SK-N-SH (cell line): Measurements from ENCODE around the gene FYN. TPM values are rescaled to one million over a fixed set of nuclear protein-coding genes. Genes with fewer than 3 reads are reported as not detected.

Experiments used
- CTCF ChIA-PET: fragments of 300-600, 350-600 bp; formaldehyde crosslinking; extraction: SDS; loops from one replicate; lab custom pipeline; 2021; lab: Yijun Ruan, JAX
- POLR2A ChIA-PET: fragments of 350-600 bp; sonication (Branson Sonifier 250); formaldehyde crosslinking; extraction: SDS; loops from one replicate; lab custom pipeline; 2020; ENCODE audit warnings: antibody characterized with exemption, inconsistent platforms; lab: Yijun Ruan, JAX
- DNase-seq: peaks from one replicate; pipeline ENCODE4 v3.0.0; 2012
- H2AFZ ChIP-seq: fragments of 200-600 bp; sonication (generic); 2 replicates; pipeline ENCODE4 v1.8.1; 2016; ENCODE audit warnings: antibody characterized with exemption, mild to moderate bottlenecking, low read depth
- H3F3A ChIP-seq: fragments of 200-600 bp; sonication (generic); replicated peaks from 2 replicates; pipeline ENCODE3; 2016; ENCODE audit warnings: antibody characterized with exemption, mild to moderate bottlenecking; ENCODE audit not compliant: insufficient read depth
- H3K27ac ChIP-seq, 2 experiments: fragments of 200-500 bp in 1 of 2; fragments of 200-600 bp in 1 of 2; sonication (Bioruptor generic) in 1 of 2; sonication (generic), shearing (Covaris generic) in 1 of 2; 2 replicates each; pipeline versions ENCODE4 v1.5.1 to v1.6.1; 2014 to 2016; ENCODE audit warnings: low read depth in 2 of 2, inconsistent platforms in 1 of 2, low read length in 1 of 2, mild to moderate bottlenecking in 1 of 2, mixed read lengths in 1 of 2
- H3K27me3 ChIP-seq: fragments of 200-600 bp; sonication (generic), shearing (Covaris generic); 2 replicates; pipeline ENCODE4 v1.6.1; 2016; ENCODE audit warnings: mixed run types; ENCODE audit not compliant: insufficient read depth
- H3K36me3 ChIP-seq, 2 experiments: fragments of 200-500 bp in 1 of 2; fragments of 200-600 bp in 1 of 2; sonication (Bioruptor generic) in 1 of 2; sonication (generic) in 1 of 2; replicated peaks in 1 of 2; 2 replicates each; pipeline versions ENCODE3 to v1.5.1; 2014 to 2016; ENCODE audit warnings: low read length in 1 of 2, mild to moderate bottlenecking in 1 of 2; ENCODE audit not compliant: insufficient read depth in 2 of 2, control insufficient read depth in 1 of 2
- H3K4me1 ChIP-seq, 2 experiments: fragments of 200-500 bp in 1 of 2; fragments of 200-600 bp in 1 of 2; sonication (Bioruptor generic) in 1 of 2; sonication (generic), shearing (Covaris generic) in 1 of 2; 2 replicates each; pipeline versions ENCODE4 v1.5.1 to v1.6.1; 2014 to 2016; ENCODE audit warnings: low read depth in 1 of 2, low read length in 1 of 2, mixed run types in 1 of 2; ENCODE audit not compliant: insufficient read depth in 2 of 2, control insufficient read depth in 1 of 2
- H3K4me2 ChIP-seq: fragments of 200-600 bp; sonication (generic), shearing (Covaris generic); 2 replicates; pipeline ENCODE4 v1.6.1; 2017; ENCODE audit warnings: mixed run types
- H3K4me3 ChIP-seq, 2 experiments: fragments of 200-500 bp in 1 of 2; fragments of 200-600 bp in 1 of 2; sonication (Bioruptor generic) in 1 of 2; sonication (generic), shearing (Covaris generic) in 1 of 2; 2 replicates each; pipeline versions ENCODE4 v1.5.1 to v1.8.1; 2014 to 2016; ENCODE audit warnings: low read depth in 2 of 2, inconsistent platforms in 1 of 2, low read length in 1 of 2, mild to moderate bottlenecking in 1 of 2, mixed read lengths in 1 of 2, moderate library complexity in 1 of 2
- H3K79me2 ChIP-seq: fragments of 200-600 bp; sonication (generic); 2 replicates; pipeline ENCODE4 v1.8.1; 2017; ENCODE audit warnings: mild to moderate bottlenecking; ENCODE audit not compliant: insufficient read depth
- H3K9ac ChIP-seq: fragments of 200-600 bp; sonication (generic); 2 replicates; pipeline ENCODE4 v1.6.1; 2017; ENCODE audit warnings: mixed run types
- H3K9me2 ChIP-seq: fragments of 200-600 bp; sonication (generic); 2 replicates; pipeline ENCODE4 v1.6.1; 2017; ENCODE audit warnings: mixed run types
- H3K9me3 ChIP-seq: fragments of 200-600 bp; sonication (generic); 2 replicates; pipeline ENCODE4 v1.6.1; 2017; ENCODE audit warnings: mixed run types, mild to moderate bottlenecking, moderate library complexity
- H4K20me1 ChIP-seq: fragments of 200-600 bp; sonication (generic); 2 replicates; pipeline ENCODE4 v1.6.1; 2017; ENCODE audit warnings: mild to moderate bottlenecking, mixed run types; ENCODE audit not compliant: insufficient read depth
- CTCF ChIP-seq: fragments of 200-600 bp; sonication (generic); IDR thresholded peaks from 2 replicates; pipeline ENCODE4 v1.6.1; 2017; ENCODE audit warnings: antibody characterized with exemption, mild to moderate bottlenecking, moderate library complexity
- FOSL2 ChIP-seq: IDR thresholded peaks from 2 replicates; pipeline ENCODE4 v1.4.0; 2012; ENCODE audit warnings: low read depth, mild to moderate bottlenecking, moderate library complexity, borderline replicate concordance
- IRF3 ChIP-seq: fragments of 150-350 bp; IDR thresholded peaks from 2 replicates; pipeline ENCODE4 v1.6.1; 2016; ENCODE audit warnings: mild to moderate bottlenecking, low read depth, low read length
- NRF1 ChIP-seq: IDR thresholded peaks from 2 replicates; pipeline ENCODE4 v1.6.1; 2012; ENCODE audit warnings: low read depth, mild to moderate bottlenecking, low read length
- WGBS: methylation state at CpG from one replicate; pipeline ENCODE4 v1.1.6; 2017; ENCODE audit warnings: low lambda C conversion rate; 5-methylcytosine and 5-hydroxymethylcytosine counted together
- polyA plus RNA-seq, 3 experiments: library from polyadenylated mRNA; depleted of rRNA; stranded (reverse); fragments of >200 nt; gene quantifications; 2 replicates each; pipeline ENCODE4 v1.2.3, GENCODE V29; 2012

FYN gene
- polyA plus RNA-seq, 1 of the 3 experiments (the other 2 are of a cell fraction), result 31.0 TPM

- Histone ChIP-seq H3K79me2 (peaks cover 20% of the 10 kb centered on the region; the same call in 1 of the 2 replicates), H3K9me3 (no peaks in the 10 kb centered on the region), H4K20me1 (no peaks in the 10 kb centered on the region), H3K4me2 (no peak overlapping the region), H3K27ac (peak overlapping the region in 1 of 2 experiments; percentile 18; a peak in 1 of 4 replicates), H3K9me2 (no peaks in the 10 kb centered on the region), H3K4me3 (no peak overlapping the region), H2AFZ (no peak overlapping the region), H3K4me1 (peaks cover 4 to 16% of the 10 kb centered on the region in 2 experiments), H3K36me3 (no peaks in the 10 kb centered on the region), H3F3A (peaks cover 9% of the 10 kb centered on the region), H3K9ac (no peak overlapping the region), H3K27me3 (no peaks in the 10 kb centered on the region)
- no peak for DNase-seq
- TF ChIP-seq FOSL2, result no peak
- TF ChIP-seq NRF1, result no peak
- TF ChIP-seq IRF3, result no peak
- 84% methylated on average over 11 of the region's 11 CpGs for WGBS
- ChIA-PET POLR2A (no interaction called here), CTCF (interaction anchor here (0.9 to 1.5 kb wide), 3 partner anchors 9 to 196 kb away, joined by 3 read pairs; no protein-coding TSS in a partner anchor)
Observed at GRCh38 chr6:111800259-111800765, 72.9 kb downstream of the FYN start.

- Histone ChIP-seq H4K20me1 (no peaks in the 10 kb centered on the region), H3K9ac (no peak overlapping the region), H3K4me1 (peaks cover 7 to 12% of the 10 kb centered on the region in 2 experiments; a peak in 3 of 4 replicates), H3K27ac (no peak overlapping the region; a peak in 2 of 4 replicates), H3F3A (peaks cover 6% of the 10 kb centered on the region), H3K9me2 (no peaks in the 10 kb centered on the region), H3K36me3 (no peaks in the 10 kb centered on the region), H3K4me3 (no peak overlapping the region), H3K79me2 (peaks cover 25% of the 10 kb centered on the region; the same call in 1 of the 2 replicates), H3K9me3 (no peaks in the 10 kb centered on the region), H2AFZ (no peak overlapping the region), H3K27me3 (no peaks in the 10 kb centered on the region), H3K4me2 (no peak overlapping the region)
- CTCF ChIA-PET, result interaction anchor here (0.9 to 1.5 kb wide), 3 partner anchors 9 to 197 kb away, joined by 3 read pairs; no protein-coding TSS in a partner anchor
- 89% methylated on average over 11 of the region's 11 CpGs for WGBS
- TF ChIP-seq CTCF, result peak; percentile 23
- TF ChIP-seq IRF3, result no peak
- no peak for DNase-seq
- POLR2A ChIA-PET, result no interaction called here
Observed at GRCh38 chr6:111799576-111800258, 73.5 kb downstream of the FYN start.
